Stimulated activated CD8-positive, alpha-beta memory T cell treated with anti-CD3 and anti-CD28 coated beads, Interleukin-4, amount 100 ng/mL, for 4 hours (primary cell): ENCODE measurements around the gene ZNF814.
"Not testable (repeated sequence)": the region's sequence is repeated elsewhere in the genome, so short reads cannot be mapped to it uniquely, and the experiment has no call there.

Experiments used
- DNase-seq, 2 donors: peaks; one replicate each; pipeline ENCODE4 v3.0.0-alpha.2; 2020; ENCODE audit warnings: low read depth in 2 of 2, low spot score in 1 of 2

Gene ZNF814

DNA sequence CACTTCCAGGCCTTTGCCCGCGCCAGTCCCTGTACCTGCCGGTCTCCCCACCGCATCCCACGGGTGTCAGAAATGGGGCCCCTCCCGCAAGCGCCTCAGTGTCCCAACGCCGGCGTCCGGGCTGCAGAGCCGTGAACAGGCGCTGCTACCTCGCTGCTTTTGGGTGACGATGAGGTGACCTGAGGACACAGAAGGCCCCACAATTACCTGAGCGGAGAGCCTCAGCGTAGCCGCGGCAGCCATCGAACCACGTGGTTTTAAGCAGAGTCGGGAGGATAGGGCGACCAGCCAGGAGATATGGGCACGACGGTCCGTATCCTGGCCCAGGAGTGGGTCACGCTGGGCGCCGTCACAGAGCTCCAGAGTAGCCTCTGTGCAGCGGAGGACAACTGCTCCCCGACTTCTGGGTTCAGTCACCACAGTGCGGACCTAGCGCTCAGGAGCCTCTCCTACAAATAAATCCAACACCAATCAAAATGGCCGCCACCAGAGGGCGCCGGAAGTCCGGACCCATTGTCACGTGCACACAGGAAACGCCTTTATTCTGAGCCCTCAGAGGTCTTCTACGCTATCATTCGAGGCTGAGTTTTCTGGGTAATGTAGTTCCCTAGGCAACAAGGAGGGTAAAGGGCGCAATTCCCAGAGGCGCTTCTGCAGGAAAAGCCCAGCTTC lies at the start of gene ZNF814:
Gene ZNF814 (minus strand): TSS at position 478 of the 672 bp plus-strand sequence. CDS start 235 bp downstream, at position 243.
- peak; percentile 60 to 75 for DNase-seq

GRCh38 chr19:57935731-57936130 lies 46.9 kb upstream of the ZNF814 start:
- no peak for DNase-seq

- DNase-seq, result peak in 1 of 2 donors; percentile 12
Measured at GRCh38 chr19:57934820-57935665, 46.2 kb upstream of the ZNF814 start, which contains the start of gene ZNF418. TSS of gene ZNF418 (minus strand) at chr19:57935402. CDS start at chr19:57933822, 1,580 bp downstream.

GRCh38 chr19:57927587-57927986 lies 38.8 kb upstream of the ZNF814 start:
- DNase-seq, result no peak

DNA sequence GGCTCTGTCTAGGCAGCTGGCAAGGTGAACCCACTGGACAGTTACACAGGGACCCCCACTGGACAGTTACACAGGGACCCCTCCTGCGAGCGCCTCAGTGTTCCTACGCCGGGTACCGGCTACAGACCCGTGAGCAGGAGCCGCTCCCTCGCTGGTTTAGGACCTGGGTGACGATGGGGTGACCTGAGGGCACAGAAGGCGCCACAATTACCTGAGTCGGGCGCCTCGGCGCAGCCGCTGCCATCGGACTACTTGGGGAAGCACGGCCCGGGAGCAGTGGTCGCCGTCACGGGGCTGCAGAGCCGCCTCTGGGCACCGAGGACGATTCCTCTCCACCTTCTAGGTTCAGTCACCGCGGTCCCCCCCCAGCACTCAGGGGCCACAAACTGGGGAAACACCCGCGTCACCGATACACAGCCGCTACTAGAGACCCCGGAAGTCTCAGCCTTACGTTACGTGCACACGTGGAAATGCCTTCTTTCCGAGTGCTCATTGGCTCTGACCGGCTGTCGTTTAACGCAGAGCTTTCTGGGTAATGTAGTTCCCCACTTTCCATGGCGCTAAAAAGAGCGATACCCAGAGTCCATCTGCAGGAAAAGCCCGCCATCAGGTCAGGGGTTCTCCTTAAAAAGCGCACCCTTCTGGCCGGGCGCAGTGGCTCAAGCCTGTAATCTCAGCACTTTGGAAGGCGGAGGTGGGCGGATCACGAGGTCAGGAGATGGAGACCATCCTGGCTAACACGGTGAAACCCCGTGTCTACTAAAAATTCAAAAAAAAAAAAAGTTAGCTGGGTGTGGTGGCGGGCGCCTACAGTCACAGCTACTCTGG lies 27.5 kb upstream of the ZNF814 start, which contains the start of gene ZNF417:
Gene ZNF417 (minus strand): TSS at position 425 of the 828 bp plus-strand sequence. CDS start 181 bp downstream, at position 244.
- peak; percentile 74 to 81 for DNase-seq

DNA sequence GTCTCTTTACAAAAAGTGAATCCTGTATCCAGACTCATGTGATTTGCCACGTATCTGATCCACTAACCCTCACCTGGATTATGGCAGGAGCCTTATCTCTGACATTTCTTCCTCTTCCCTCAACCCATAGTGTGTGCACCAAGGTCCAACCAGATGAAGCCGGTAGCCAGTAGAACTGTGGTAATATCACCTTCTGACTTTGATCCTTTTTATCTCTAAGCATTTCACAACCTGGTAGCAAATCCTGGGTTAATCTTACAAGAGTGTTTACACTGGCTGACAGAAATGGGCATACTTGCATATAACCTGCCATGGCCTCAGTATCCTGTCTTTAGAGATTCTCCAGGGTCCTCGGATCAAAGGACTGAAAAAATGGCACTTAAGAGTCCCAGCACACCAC lies 25.7 kb upstream of the ZNF814 start:
- no peak for DNase-seq

GRCh38 chr19:57907394-57907793 lies 18.6 kb upstream of the ZNF814 start:
- DNase-seq, result no peak

DNA sequence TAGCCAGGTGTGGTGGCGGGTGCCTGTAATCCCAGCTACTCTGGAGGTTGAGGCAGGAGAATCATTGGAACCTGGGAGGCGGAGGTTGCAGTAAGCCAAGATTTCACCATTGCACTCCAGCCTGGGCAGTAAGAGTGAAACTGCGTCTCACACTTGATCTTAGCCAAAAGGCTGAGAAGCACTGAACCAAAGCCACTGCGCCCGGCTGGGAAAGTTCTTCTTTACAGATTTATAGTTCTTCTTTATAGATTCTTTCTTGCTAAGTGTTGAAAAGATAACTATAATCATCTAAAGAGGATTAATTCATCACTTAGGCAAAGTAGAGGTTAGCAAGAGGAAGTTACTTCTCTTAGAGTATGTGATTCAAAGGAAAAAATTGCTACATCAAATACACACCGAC lies 16.4 kb upstream of the ZNF814 start:
- no peak for DNase-seq

DNA sequence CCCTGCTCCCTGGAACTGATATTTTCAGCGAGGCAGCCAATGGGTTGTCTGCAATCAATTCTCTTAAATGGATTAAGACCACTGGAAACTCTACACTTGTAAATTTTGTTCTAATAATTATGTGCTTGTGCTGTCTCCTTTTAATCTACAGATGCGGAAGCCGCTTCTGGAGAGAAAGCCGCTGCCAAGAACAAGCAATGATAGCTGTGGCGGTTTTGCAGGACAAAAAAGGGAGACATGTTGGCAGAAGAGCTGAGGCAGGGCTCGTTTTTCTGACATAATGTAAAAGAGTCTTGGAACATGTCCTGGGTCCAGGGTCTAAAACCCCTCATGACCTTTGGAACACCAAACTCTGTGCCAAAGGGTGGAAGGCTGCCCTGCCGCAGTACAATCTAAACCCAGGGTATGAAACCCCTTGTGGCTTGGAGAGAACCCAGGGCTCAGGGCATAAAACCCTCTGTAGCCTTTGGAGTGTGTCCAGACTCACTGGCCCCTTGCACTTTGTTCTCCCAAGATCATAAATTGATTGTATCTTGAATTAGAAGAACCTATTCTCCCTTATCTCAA lies 14.9 kb upstream of the ZNF814 start:
- no peak for DNase-seq

- DNase-seq, result no peak
Measured at GRCh38 chr19:57900311-57900710, 11.5 kb upstream of the ZNF814 start.

- DNase-seq, result not testable (repeated sequence)
Measured at GRCh38 chr19:57890706-57891105, 1.9 kb upstream of the ZNF814 start.

DNA sequence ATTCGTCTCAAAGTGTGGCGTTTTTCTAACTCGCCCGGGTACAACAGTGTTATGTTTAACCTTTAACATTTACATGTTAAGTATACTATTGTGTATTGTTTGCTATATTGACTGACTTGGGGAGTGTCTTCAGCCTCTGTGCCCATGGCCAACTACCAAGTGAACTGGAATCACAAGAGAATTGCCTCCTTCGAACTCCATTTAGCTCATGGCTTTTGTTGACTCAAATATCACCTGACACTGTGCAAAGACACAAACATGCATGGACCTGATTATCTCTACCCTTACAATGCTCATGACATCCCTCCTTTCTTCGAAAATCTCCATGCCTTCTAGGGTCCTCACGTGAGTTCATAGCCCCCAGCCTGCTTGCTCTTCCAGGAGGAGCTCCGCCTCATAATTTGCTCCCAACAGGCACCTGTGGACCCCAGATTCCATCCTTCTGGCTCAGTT lies 704 bp downstream of the ZNF814 start:
- DNase-seq, result no peak

- no peak for DNase-seq
Measured at GRCh38 chr19:57887195-57887941, 1.5 kb downstream of the ZNF814 start.

DNA sequence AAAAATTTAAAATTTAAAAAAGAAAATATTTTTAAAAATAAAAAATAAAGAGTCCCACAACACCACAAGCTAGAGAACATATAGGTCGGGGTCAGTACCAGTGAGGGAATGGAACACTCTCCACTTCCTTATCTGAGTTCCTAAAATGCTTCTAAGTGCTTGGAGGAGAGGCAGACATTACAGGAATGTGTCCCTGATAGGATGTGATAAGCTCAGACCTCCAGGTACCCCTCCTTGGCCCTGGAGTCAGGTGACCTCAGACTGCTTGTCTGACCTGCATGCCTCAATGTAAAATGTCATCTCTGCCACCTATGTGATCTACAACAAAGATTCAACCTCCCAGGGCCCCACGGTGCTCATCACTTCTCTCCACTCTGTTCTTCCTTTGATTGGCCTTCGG lies 2.8 kb downstream of the ZNF814 start:
- DNase-seq, result no peak

DNA sequence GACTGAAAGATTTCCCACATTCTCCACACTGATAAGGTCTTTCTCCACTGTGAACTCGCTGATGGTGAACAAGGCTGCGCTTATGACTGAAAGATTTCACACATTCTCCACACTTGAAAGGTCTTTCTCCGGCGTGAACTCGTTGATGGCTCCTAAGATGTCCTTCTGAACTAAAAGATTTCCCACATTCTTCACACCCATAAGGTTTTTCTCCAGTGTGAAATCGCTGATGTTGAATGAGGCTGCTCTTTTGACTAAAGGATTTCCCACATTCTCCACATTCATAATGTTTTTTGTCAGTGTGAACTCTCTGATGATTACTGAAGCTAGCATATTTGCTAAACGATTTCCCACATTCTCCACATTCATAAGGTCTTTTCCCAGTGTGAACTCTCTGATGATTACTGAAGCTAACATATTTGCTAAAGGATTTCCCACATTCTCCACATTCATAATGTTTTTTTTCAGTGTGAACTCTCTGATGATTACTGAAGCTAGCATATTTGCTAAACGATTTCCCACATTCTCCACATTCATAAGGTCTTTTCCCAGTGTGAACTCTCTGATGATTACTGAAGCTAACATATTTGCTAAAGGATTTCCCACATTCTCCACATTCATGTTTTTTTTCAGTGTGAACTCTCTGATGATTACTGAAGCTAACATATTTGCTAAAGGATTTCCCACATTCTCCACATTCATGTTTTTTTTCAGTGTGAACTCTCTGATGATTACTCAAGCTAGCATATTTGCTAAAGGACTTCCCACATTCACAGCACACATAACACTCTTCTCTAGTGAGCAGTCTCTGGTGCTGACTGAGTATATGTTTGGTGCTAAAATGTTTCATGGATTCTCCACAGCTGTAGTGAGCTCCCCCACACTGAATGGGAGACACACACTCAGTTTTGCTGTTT lies 14.7 kb downstream of the ZNF814 start:
- not testable (repeated sequence) for DNase-seq

GRCh38 chr19:57872450-57872849 lies 16.4 kb downstream of the ZNF814 start:
- DNase-seq, result no peak

GRCh38 chr19:57870225-57870624 lies 18.6 kb downstream of the ZNF814 start:
- DNase-seq, result no peak

DNA sequence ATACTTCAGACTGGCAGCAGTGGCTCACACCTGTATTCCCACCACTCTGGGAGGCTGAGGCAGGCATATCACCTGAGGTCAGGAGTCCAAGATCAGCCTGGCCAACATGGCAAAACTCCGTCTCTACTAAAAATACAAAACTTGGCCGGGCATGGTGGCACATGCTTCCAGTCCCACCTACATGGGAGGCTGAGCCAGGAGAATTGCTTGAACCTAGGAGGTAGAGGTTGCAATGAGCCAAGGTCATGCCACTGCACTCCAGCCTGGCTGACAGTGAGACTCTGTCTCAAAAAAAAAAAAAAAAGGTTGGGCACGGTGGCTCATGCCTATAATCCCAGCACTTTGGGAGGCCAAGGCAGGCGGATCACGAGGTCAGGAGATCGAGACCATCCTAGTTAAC lies 19.2 kb downstream of the ZNF814 start:
- not testable (repeated sequence) for DNase-seq

DNA sequence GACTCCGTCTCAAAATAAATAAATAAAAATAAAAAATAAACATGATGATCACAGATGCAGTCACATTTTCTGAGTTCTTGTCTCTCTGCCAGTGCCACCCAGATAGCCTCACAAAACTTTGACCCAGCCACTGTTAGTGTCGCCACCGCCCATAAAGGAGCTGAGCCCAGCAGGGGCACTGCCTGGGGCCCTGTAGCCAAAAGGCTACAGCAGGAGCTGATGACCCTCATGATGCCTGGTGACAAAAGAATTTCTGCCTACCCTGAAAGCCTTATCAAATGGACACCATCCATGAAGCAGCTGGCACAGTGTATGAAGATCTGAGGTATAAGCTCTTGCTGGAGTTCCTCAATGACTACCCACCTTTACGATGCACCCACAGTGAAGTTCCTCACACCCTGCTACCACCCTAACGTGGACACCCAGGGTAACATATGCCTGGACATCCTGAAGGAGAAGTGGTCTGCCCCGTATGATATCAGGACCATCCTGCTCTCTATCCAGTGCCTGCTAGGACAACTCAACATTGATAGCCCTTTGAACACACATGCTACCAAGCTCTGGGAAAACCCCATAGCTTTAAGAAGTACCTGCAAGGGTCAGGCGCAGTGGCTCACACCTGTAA lies 20.9 kb downstream of the ZNF814 start:
- no peak for DNase-seq
